ENCODE measurements around the gene FBXL12. TPM values are rescaled to one million over a fixed set of nuclear protein-coding genes. Genes with fewer than 3 reads are reported as not detected.

The FBXL12 gene
- total RNA-seq, 2 donors from 2014 or later: 17.6 to 50.6 TPM

- DNase-seq (ENCODE audit: low spot score): no peak
- intact Hi-C loops (cut with DNase I): no loop called here
- no peaks in the 10 kb centered on the region for H3K27me3 ChIP-seq (replicated peaks; ENCODE audit: insufficient read depth)
- 0% methylated on average over 5 of the region's 5 CpGs for WGBS
- peak overlapping the region in 1 of 2 donors; percentile 72 for H3K27ac ChIP-seq
- no peak for TF ChIP-seq POLR2A (IDR thresholded peaks at IDR 0.05)
- H3K9me3 ChIP-seq: no peaks in the 10 kb centered on the region
- H3K4me3 ChIP-seq: peak overlapping the region; percentile 78 to 92
- H3K4me1 ChIP-seq (replicated peaks): peaks cover 12% of the 10 kb centered on the region
- H3K36me3 ChIP-seq: peaks cover 0 to 3% of the 10 kb centered on the region in 2 donors
Observed at GRCh38 chr19:9836021-9836420, 17.1 kb upstream of the FBXL12 start.

- TF ChIP-seq POLR2A (IDR thresholded peaks at IDR 0.05): no peak
- TF ChIP-seq POLR2AphosphoS5 (IDR thresholded peaks at IDR 0.05): no peak
- TF ChIP-seq CTCF (IDR thresholded peaks at IDR 0.05): no peak
- no peaks in the 10 kb centered on the region for H3K9me3 ChIP-seq
- peak overlapping the region; percentile 72 for H3K27ac ChIP-seq
- H3K36me3 ChIP-seq: no peaks in the 10 kb centered on the region
- intact Hi-C loops (cut with DNase I): no loop called here
- peaks cover 12% of the 10 kb centered on the region for H3K4me1 ChIP-seq (replicated peaks)
- WGBS: 1% methylated on average over 24 of the region's 28 CpGs
- no peak for DNase-seq (ENCODE audit: low spot score)
- peak overlapping the region; percentile 78 to 92 for H3K4me3 ChIP-seq
- no peaks in the 10 kb centered on the region for H3K27me3 ChIP-seq (replicated peaks; ENCODE audit: insufficient read depth)
Observed at GRCh38 chr19:9835507-9835949, 16.6 kb upstream of the FBXL12 start.

- Histone ChIP-seq H3K27ac (peak within 1 kb of the TSS; percentile 72), H3K4me1 (replicated peaks) (peaks cover 12% of the 10 kb centered on the region), H3K27me3 (replicated peaks; ENCODE audit: insufficient read depth) (no peaks in the 10 kb centered on the region), H3K4me3 (peak within 1 kb of the TSS; percentile 78 to 92), H3K36me3 (peaks cover 0 to 4% of the 10 kb centered on the region in 2 donors), H3K9me3 (no peaks in the 10 kb centered on the region)
- intact Hi-C loops (cut with DNase I): no loop called here
- TF ChIP-seq CTCF (IDR thresholded peaks at IDR 0.05) (peak; percentile 44 to 93 (median 75)), POLR2AphosphoS5 (IDR thresholded peaks at IDR 0.05) (peak; percentile 91), POLR2A (IDR thresholded peaks at IDR 0.05) (no peak)
- under 1% methylated on average over 55 of the region's 73 CpGs for WGBS
- DNase-seq (ENCODE audit: low spot score): peak; percentile 99
Observed at GRCh38 chr19:9834726-9835506, 16.0 kb upstream of the FBXL12 start, which contains the start of gene PIN1. TSS of gene PIN1 (plus strand) at chr19:9835318. CDS start at chr19:9835345, 27 bp downstream.

- H3K4me3 ChIP-seq: peak overlapping the region; percentile 78 to 92
- 66% methylated on average over 6 of the region's 6 CpGs for WGBS
- peaks cover 0 to 10% of the 10 kb centered on the region in 2 donors for H3K36me3 ChIP-seq
- peaks cover 12% of the 10 kb centered on the region for H3K4me1 ChIP-seq (replicated peaks)
- H3K27ac ChIP-seq: peak overlapping the region; percentile 55 to 72
- no peak for DNase-seq (ENCODE audit: low spot score)
- no peaks in the 10 kb centered on the region for H3K27me3 ChIP-seq (replicated peaks; ENCODE audit: insufficient read depth)
- intact Hi-C loops (cut with DNase I): no loop called here
- TF ChIP-seq POLR2A (IDR thresholded peaks at IDR 0.05) (no peak), POLR2AphosphoS5 (IDR thresholded peaks at IDR 0.05) (no peak), CTCF (IDR thresholded peaks at IDR 0.05) (no peak)
- no peaks in the 10 kb centered on the region for H3K9me3 ChIP-seq
Observed at GRCh38 chr19:9834307-9834725, 15.4 kb upstream of the FBXL12 start.

- Histone ChIP-seq H3K4me1 (replicated peaks) (peaks cover 7% of the 10 kb centered on the region), H3K9me3 (no peaks in the 10 kb centered on the region), H3K27me3 (replicated peaks; ENCODE audit: insufficient read depth) (no peaks in the 10 kb centered on the region), H3K27ac (peak overlapping the region; percentile 81 to 88), H3K36me3 (peaks cover 0 to 10% of the 10 kb centered on the region in 2 donors), H3K4me3 (peak overlapping the region; percentile 93 to 94)
- intact Hi-C loops (cut with DNase I): no loop called here
- no peak for TF ChIP-seq POLR2A (IDR thresholded peaks at IDR 0.05)
- no peak for TF ChIP-seq POLR2AphosphoS5 (IDR thresholded peaks at IDR 0.05)
- no peak for TF ChIP-seq CTCF (IDR thresholded peaks at IDR 0.05)
- no peak for DNase-seq (ENCODE audit: low spot score)
- WGBS: 21% methylated on average over 13 of the region's 13 CpGs
Observed at GRCh38 chr19:9828551-9829063, 9.7 kb upstream of the FBXL12 start.

Measured in prostate gland (tissue), 2 donors.